LNCaP clone FGC (cell line): Measurements from ENCODE around the gene BTBD9.

Experiments used
- DNase-seq: peaks from one replicate; pipeline ENCODE4 v3.0.0-alpha.2; 2011; ENCODE audit warnings: low read depth
- H3K4me3 ChIP-seq: 2 replicates; pipeline ENCODE4 v1.5.1; 2011; ENCODE audit warnings: mild to moderate bottlenecking, low read depth, low read length, control low read depth
- TF ChIP-seq, protein P1 (sequence below): IDR thresholded peaks from 2 replicates; pipeline ENCODE4 v1.5.1; 2012; ENCODE audit warnings: mild to moderate bottlenecking; ENCODE audit not compliant: control insufficient read depth, insufficient read depth; ENCODE audit errors: extremely low read depth

BTBD9 gene

DNA sequence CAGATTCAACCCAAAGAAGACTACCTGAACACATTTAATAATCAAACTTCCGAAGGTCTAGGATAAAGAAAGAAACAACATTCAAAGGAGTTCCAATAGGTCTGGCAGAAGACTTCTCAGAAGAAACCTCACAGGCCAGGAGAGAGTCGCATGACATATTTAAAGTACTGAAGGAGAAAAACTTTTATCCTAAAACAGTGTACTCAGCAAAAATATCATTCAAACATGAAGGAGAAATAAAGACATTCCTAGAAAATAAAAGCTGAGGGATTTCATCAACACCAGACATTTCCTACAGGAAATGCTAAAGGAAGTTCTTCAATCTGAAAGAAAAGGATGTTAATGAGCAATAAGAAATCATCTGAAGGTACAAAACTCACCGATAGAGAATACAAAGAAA is 108.6 kb downstream of the BTBD9 start:
- H3K4me3 ChIP-seq = no peak overlapping the region
- no peak for DNase-seq
- TF ChIP-seq, protein P1, sequence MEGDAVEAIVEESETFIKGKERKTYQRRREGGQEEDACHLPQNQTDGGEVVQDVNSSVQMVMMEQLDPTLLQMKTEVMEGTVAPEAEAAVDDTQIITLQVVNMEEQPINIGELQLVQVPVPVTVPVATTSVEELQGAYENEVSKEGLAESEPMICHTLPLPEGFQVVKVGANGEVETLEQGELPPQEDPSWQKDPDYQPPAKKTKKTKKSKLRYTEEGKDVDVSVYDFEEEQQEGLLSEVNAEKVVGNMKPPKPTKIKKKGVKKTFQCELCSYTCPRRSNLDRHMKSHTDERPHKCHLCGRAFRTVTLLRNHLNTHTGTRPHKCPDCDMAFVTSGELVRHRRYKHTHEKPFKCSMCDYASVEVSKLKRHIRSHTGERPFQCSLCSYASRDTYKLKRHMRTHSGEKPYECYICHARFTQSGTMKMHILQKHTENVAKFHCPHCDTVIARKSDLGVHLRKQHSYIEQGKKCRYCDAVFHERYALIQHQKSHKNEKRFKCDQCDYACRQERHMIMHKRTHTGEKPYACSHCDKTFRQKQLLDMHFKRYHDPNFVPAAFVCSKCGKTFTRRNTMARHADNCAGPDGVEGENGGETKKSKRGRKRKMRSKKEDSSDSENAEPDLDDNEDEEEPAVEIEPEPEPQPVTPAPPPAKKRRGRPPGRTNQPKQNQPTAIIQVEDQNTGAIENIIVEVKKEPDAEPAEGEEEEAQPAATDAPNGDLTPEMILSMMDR = no peak

DNA sequence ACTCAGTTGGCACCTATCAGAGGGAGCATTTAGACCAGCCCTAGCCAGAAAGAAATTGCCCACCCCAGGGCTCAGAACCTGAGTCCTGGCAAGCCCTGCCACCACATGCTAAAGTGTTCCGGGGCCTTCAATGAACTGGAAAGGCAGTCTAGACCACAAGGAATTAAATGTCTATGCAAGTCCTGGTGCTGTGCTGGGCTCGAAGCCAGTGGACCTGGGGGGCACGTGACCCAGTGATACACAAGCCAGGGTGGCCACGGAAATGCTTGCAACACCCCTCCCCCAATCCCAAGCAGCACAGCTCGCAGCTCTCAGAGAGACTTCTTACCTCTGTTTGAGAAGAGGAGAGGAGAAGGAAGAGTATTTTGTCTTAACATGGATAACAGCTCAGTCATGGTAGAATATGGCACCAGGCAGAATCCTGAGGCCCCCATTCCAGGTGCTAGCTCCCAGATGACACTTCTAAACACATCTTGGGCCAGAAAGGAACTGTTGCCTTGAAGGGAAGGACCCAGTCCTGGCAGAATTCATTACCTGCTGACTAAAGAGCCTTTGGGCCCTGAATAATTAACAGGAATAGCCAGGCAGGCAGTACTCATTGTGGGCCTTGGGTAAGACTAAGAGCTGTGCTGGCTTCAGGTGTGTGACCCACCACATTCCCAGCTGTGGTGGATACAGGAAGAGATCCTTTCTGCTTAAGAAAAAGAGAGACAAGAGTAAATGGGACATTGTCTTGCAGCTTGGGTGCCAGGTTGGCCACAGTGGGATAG is 111.3 kb downstream of the BTBD9 start:
- DNase-seq = no peak
- TF ChIP-seq, protein P1 = no peak
- no peak overlapping the region for H3K4me3 ChIP-seq

DNA sequence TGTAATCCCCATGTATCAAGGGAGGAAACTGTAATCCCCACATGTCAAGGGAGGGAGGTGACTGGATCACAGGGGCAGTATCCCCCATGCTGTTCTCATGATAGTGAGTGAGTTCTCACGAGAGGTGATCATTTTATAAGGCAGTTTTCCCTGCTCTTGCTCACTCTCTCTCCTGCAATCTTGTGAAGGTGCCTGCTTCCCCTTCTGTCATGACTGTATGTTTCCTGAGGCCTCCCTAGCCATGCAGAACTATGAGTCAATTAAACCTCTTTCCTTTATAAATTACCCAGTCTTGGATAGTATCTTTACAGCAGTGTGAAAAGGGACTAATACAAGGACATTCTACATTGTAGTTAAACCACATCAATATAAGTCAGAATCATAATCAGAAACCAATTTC is 112.4 kb downstream of the BTBD9 start:
- DNase-seq = no peak
- TF ChIP-seq, protein P1 = no peak
- no peak overlapping the region for H3K4me3 ChIP-seq

DNA sequence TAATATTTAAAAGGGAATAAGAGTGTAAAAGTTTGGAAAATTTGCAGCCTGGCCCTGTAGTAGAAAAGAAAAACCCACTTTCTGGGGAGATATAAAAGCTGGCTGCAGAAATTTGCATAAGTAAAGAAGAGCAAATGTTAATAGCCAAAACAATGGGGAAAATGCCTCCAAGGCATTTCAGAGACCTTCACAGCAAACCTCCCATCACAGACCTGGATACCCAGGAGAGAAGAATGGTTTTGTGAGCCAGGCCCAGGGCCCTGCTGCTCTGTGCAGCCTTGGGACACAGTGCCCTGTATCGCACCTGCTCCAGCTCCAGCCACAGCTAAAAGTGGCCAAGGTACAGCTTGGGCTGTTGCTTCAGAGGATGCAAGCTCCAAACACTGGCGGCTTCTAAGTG is 113.8 kb downstream of the BTBD9 start:
- TF ChIP-seq, protein P1 = no peak
- H3K4me3 ChIP-seq = no peak overlapping the region

DNA sequence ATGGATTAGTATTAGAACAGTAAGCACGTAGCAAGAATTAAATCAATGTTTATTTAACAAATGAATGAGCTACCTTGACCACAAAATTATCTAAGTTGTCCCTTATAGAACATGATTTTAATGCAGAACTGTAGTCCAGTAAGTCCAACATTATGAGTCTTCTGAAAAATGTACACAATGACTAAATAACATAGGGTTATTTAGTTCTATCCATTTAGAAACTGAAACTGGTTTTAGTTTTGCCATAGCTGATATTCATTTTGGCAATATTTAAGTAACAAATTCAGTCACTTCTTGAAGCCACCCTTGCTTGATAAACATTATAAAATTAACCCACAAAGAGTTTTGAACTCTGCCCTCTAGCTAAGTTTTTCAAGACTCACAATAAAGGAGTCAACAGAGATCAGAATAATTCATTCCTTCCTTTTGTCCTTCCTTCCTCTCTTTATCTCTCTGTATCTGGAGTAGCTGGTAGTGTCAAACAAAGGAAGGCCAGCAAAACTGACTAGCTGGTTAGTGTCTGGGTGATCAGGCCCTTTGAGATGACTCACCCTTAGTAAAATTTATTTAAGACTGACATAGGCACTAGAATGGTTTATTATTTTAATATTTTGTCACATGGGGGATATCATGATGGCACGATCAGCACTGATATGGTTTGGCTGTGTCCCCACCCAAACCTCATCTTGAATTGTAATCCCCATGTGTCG is 115.1 kb downstream of the BTBD9 start:
- no peak overlapping the region for H3K4me3 ChIP-seq
- no peak for DNase-seq
- TF ChIP-seq, protein P1 = no peak

More for the DNA sequence above, 113.8 kb downstream of the BTBD9 start:
- no peak for DNase-seq

DNA sequence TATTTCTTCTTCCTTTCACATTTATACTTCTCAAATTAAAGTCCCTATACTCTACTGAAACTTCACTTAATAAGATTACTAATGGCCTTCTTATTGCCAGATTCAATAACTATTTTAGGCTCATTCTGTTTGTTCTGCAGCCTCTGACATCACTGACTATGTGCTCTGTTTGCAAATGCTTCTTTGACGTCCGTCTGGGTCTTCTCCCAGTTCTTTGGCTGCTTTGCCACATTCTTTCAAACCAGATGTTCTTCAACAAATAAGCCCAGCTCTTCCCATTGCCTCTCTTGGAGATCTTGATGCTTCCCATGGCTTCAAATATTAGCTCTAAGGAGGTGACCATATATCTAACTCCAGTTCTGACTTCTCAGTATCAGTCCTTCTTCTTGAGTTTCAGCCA is 117.4 kb downstream of the BTBD9 start:
- TF ChIP-seq, protein P1 = no peak
- DNase-seq = no peak
- no peak overlapping the region for H3K4me3 ChIP-seq
